ENCODE data around the gene CAB39L. TPM values are rescaled to one million over a fixed set of nuclear protein-coding genes. Genes with fewer than 3 reads are reported as not detected.

CAB39L gene
- total RNA-seq, 2 experiments from 2014 or later: 9.6 to 28.6 TPM

- POLR2A ChIA-PET: interaction anchor here (0.7 kb wide), 1 partner anchor 20 kb away, joined by 4 read pairs; no protein-coding TSS in a partner anchor
- H3K36me3 ChIP-seq (ENCODE audit: insufficient read depth, low read length): peaks cover 12% of the 10 kb centered on the region; the same call in 1 of the 2 replicates
- H4K20me1 ChIP-seq (ENCODE audit: insufficient read depth, low read length): no peaks in the 10 kb centered on the region
- BruUV-seq (replicated peaks): no TSS peak
- H2AFZ ChIP-seq (ENCODE audit: low read length): no peak overlapping the region
- no peak overlapping the region for H3K4me3 ChIP-seq (ENCODE audit: low read depth, low read length, poor library complexity, severe bottlenecking)
- H3K79me2 ChIP-seq (ENCODE audit: insufficient read depth, low read depth, low read length): no peaks in the 10 kb centered on the region
- H3K9me2 ChIP-seq (ENCODE audit: insufficient read depth, low read length): no peaks in the 10 kb centered on the region
- H3K4me1 ChIP-seq (ENCODE audit: insufficient read depth, low read length, poor library complexity, severe bottlenecking): no peaks in the 10 kb centered on the region
- intact Hi-C loops (cut with micrococcal nuclease; ENCODE audit: unreplicated experiment): loop anchor here (10.0 kb wide), 1 partner anchor 177 kb away; no protein-coding TSS in a partner anchor
- no peaks in the 10 kb centered on the region for H3K9me3 ChIP-seq (ENCODE audit: low read length)
- H3K4me2 ChIP-seq (ENCODE audit: low read length): no peak overlapping the region
- TF ChIP-seq, protein P1, sequence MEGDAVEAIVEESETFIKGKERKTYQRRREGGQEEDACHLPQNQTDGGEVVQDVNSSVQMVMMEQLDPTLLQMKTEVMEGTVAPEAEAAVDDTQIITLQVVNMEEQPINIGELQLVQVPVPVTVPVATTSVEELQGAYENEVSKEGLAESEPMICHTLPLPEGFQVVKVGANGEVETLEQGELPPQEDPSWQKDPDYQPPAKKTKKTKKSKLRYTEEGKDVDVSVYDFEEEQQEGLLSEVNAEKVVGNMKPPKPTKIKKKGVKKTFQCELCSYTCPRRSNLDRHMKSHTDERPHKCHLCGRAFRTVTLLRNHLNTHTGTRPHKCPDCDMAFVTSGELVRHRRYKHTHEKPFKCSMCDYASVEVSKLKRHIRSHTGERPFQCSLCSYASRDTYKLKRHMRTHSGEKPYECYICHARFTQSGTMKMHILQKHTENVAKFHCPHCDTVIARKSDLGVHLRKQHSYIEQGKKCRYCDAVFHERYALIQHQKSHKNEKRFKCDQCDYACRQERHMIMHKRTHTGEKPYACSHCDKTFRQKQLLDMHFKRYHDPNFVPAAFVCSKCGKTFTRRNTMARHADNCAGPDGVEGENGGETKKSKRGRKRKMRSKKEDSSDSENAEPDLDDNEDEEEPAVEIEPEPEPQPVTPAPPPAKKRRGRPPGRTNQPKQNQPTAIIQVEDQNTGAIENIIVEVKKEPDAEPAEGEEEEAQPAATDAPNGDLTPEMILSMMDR (conservative IDR thresholded peaks at IDR 0.05; ENCODE audit: low read length): no peak
- TF ChIP-seq EZH2phosphoT487 (IDR thresholded peaks at IDR 0.05; ENCODE audit: borderline replicate concordance, low read depth, low read length): no peak
- no peak overlapping the region for H3K27ac ChIP-seq (ENCODE audit: low read depth, low read length, poor library complexity, severe bottlenecking)
- CTCF ChIA-PET (ENCODE audit: unreplicated experiment): no interaction called here
- no peak for DNase-seq (ENCODE audit: low spot score)
These were observed 171.6 kb downstream of the CAB39L start for GRCh38 chr13:49272296-49272695.

DNA sequence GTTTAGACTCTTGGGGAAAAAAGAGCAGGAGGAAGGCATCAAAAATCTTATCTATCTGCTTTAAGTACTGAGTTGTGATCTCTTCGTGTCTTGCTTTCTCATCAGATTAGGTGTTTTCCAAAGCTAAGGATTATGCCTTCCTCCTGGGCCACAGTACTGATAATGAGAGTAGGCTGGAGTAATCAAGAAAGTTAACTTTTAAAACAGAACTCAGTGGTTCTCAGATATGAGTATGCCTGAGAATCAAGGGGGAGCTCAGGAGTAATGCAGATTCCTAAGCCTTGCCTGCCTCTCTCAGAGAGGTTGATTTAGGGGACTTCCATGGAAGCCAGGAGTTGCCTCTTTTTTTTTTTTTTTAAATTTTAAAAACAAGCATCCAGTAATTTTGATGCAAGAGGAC lies 172.6 kb downstream of the CAB39L start:
- H3K79me2 ChIP-seq (ENCODE audit: insufficient read depth, low read depth, low read length): no peaks in the 10 kb centered on the region
- CTCF ChIA-PET (ENCODE audit: unreplicated experiment): no interaction called here
- no peaks in the 10 kb centered on the region for H3K9me2 ChIP-seq (ENCODE audit: insufficient read depth, low read length)
- DNase-seq (ENCODE audit: low spot score): no peak
- H3K4me3 ChIP-seq (ENCODE audit: low read depth, low read length, poor library complexity, severe bottlenecking): no peak overlapping the region
- no peaks in the 10 kb centered on the region for H3K9me3 ChIP-seq (ENCODE audit: low read length)
- no TSS peak for BruUV-seq (replicated peaks)
- POLR2A ChIA-PET: interaction anchor here (0.5 to 0.7 kb wide), 4 partner anchors 16 to 1151 kb away, joined by 3 to 4 read pairs (median 4); no protein-coding TSS in a partner anchor
- intact Hi-C loops (cut with micrococcal nuclease; ENCODE audit: unreplicated experiment): loop anchor here (10.0 kb wide), 1 partner anchor 176 kb away; no protein-coding TSS in a partner anchor
- no peak for TF ChIP-seq EZH2phosphoT487 (IDR thresholded peaks at IDR 0.05; ENCODE audit: borderline replicate concordance, low read depth, low read length)
- TF ChIP-seq, protein P1 (conservative IDR thresholded peaks at IDR 0.05; ENCODE audit: low read length): no peak
- H3K4me2 ChIP-seq (ENCODE audit: low read length): no peak overlapping the region
- no peaks in the 10 kb centered on the region for H4K20me1 ChIP-seq (ENCODE audit: insufficient read depth, low read length)
- H3K36me3 ChIP-seq (ENCODE audit: insufficient read depth, low read length): peaks cover 13% of the 10 kb centered on the region; the same call in 1 of the 2 replicates
- H3K4me1 ChIP-seq (ENCODE audit: insufficient read depth, low read length, poor library complexity, severe bottlenecking): no peaks in the 10 kb centered on the region
- no peak overlapping the region for H2AFZ ChIP-seq (ENCODE audit: low read length)
- H3K27ac ChIP-seq (ENCODE audit: low read depth, low read length, poor library complexity, severe bottlenecking): no peak overlapping the region

DNA sequence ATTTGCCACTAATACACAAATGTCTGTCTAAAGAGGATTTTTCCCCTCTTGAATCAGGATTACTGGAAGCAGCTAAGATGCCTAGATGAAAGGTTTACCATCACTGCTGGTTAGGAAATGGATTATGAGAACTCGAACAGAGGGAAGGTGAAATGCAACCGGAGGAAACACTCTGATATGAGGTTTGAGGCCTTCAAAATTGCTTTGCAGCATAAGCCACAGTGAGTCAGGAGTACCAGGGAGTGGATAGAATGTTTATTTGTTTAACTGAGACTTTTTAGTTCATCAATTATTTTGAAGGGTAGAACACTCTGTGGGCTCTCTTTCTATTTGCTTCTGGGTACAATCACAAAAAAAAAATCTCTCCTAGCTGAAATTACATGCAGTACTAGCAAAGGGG lies 178.0 kb downstream of the CAB39L start:
- no peak for TF ChIP-seq EZH2phosphoT487 (IDR thresholded peaks at IDR 0.05; ENCODE audit: borderline replicate concordance, low read depth, low read length)
- TF ChIP-seq, protein P1 (conservative IDR thresholded peaks at IDR 0.05; ENCODE audit: low read length): no peak
- intact Hi-C loops (cut with micrococcal nuclease; ENCODE audit: unreplicated experiment): no loop called here
- POLR2A ChIA-PET: interaction anchor here (0.7 to 1.2 kb wide), 5 partner anchors 9 to 183 kb away, joined by 3 to 6 read pairs (median 3); partner anchors contain the start of gene CDADC1

More for the DNA sequence above, 178.0 kb downstream of the CAB39L start:
- Histone ChIP-seq H3K79me2 (ENCODE audit: insufficient read depth, low read depth, low read length) (no peaks in the 10 kb centered on the region), H3K36me3 (ENCODE audit: insufficient read depth, low read length) (peaks cover 28% of the 10 kb centered on the region; the same call in 1 of the 2 replicates), H3K4me1 (ENCODE audit: insufficient read depth, low read length, poor library complexity, severe bottlenecking) (no peaks in the 10 kb centered on the region), H3K9me3 (ENCODE audit: low read length) (no peaks in the 10 kb centered on the region), H2AFZ (ENCODE audit: low read length) (no peak overlapping the region), H3K4me3 (ENCODE audit: low read depth, low read length, poor library complexity, severe bottlenecking) (no peak overlapping the region), H4K20me1 (ENCODE audit: insufficient read depth, low read length) (no peaks in the 10 kb centered on the region), H3K9me2 (ENCODE audit: insufficient read depth, low read length) (no peaks in the 10 kb centered on the region), H3K4me2 (ENCODE audit: low read length) (no peak overlapping the region), H3K27ac (ENCODE audit: low read depth, low read length, poor library complexity, severe bottlenecking) (no peak overlapping the region)
- CTCF ChIA-PET (ENCODE audit: unreplicated experiment): no interaction called here
- no peak for DNase-seq (ENCODE audit: low spot score)
- BruUV-seq (replicated peaks): no TSS peak
